ENCODE data around the gene CCDC24.

Gene CCDC24

DNA sequence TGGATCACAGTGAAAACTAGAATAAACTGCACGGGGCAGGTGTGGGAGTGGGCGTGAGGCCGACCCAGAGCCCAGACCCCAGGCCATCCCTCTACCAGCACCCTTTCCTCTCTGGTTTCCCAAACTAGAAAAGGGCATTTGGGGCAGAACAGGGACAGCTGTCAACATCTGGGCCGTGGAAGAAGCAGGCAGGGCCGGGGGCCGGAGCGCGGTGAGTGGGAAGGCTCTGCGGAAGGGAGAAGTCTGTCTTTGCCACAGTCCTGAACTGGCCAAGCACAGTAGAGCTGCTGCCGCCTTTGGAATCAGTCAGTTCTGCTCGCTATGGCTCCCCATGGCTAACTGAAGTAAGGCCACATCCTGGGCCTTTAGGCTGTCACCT lies 6.6 kb downstream of the CCDC24 start:
- TF ChIP-seq, protein P1, sequence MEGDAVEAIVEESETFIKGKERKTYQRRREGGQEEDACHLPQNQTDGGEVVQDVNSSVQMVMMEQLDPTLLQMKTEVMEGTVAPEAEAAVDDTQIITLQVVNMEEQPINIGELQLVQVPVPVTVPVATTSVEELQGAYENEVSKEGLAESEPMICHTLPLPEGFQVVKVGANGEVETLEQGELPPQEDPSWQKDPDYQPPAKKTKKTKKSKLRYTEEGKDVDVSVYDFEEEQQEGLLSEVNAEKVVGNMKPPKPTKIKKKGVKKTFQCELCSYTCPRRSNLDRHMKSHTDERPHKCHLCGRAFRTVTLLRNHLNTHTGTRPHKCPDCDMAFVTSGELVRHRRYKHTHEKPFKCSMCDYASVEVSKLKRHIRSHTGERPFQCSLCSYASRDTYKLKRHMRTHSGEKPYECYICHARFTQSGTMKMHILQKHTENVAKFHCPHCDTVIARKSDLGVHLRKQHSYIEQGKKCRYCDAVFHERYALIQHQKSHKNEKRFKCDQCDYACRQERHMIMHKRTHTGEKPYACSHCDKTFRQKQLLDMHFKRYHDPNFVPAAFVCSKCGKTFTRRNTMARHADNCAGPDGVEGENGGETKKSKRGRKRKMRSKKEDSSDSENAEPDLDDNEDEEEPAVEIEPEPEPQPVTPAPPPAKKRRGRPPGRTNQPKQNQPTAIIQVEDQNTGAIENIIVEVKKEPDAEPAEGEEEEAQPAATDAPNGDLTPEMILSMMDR (conservative IDR thresholded peaks at IDR 0.05; ENCODE audit: low read depth, low read length), result no peak
- no peak for DNase-seq (ENCODE audit: low read depth)
- no peak overlapping the region for H3K4me3 ChIP-seq (ENCODE audit: low read length)

DNA sequence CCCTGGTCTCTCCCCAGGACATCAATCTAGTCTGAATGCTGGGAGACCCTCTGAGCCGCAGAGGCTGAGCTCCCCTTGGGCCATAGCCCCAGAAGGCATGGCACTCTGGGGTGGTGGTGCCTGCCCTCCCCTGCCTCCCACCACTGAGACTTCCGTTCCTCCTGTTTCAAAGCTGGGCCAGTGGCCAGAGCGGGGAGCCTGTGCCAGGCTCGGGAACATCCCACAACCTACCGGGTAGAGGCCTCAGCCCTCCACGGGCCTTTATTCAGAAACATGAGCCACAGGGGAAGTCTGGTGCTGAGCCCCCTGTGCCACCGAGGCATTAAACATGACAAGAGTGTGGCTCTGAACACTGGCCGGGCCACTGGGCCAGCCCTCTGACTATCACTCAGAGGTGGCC lies 8.1 kb downstream of the CCDC24 start:
- TF ChIP-seq, protein P1 (conservative IDR thresholded peaks at IDR 0.05; ENCODE audit: low read depth, low read length), result no peak
- H3K4me3 ChIP-seq (ENCODE audit: low read length), result no peak overlapping the region
- DNase-seq (ENCODE audit: low read depth), result no peak

DNA sequence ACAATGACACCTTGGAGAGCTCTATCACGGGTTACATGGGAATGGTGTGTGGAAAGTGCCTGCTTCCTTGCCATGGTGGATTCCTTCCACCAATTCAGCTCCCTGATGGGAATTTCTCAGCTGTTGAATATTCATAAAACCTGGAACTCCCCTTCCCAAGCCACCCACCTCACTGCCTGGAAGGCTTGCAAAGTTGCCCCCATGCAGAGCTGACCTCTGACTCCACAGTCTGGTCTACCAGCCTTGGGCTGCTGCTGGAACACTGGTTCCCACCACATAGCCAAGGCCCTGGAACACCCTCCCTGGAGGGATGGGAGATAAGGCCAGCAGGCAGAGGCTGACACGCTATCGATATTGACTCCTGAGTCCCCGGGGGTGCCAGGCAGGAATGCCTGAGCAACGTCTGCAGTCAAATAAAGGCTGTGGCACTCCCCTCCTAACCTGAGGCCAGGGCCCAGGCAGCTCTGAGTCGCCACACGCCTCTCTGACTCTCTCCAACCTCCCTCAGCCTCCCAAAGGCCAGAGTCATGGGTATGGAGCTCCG lies 8.8 kb downstream of the CCDC24 start:
- no peak overlapping the region for H3K4me3 ChIP-seq (ENCODE audit: low read length)
- TF ChIP-seq, protein P1 (conservative IDR thresholded peaks at IDR 0.05; ENCODE audit: low read depth, low read length), result no peak
- no peak for DNase-seq (ENCODE audit: low read depth)

DNA sequence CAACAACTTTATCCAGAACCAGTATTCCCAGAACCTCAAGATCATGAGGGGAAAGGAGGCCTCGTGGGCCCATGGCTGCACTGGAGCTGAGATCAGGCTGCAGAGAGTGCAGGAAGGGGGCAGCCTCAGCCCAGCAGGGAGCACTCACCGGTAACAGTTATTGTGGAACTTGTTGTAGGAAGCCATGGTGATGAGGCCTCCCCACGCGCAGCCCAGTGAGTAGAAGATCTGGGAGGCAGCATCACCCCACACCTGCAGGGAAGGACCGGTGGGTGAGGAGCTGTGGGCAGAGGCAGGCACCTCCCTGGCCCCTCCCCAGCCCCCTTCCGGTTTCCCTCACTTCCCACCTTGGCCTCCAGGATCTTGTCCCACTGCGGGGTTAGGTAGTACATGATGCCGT lies 10.8 kb downstream of the CCDC24 start:
- H3K4me3 ChIP-seq (ENCODE audit: low read length), result no peak overlapping the region
- TF ChIP-seq, protein P1 (conservative IDR thresholded peaks at IDR 0.05; ENCODE audit: low read depth, low read length), result no peak
- DNase-seq (ENCODE audit: low read depth), result no peak

DNA sequence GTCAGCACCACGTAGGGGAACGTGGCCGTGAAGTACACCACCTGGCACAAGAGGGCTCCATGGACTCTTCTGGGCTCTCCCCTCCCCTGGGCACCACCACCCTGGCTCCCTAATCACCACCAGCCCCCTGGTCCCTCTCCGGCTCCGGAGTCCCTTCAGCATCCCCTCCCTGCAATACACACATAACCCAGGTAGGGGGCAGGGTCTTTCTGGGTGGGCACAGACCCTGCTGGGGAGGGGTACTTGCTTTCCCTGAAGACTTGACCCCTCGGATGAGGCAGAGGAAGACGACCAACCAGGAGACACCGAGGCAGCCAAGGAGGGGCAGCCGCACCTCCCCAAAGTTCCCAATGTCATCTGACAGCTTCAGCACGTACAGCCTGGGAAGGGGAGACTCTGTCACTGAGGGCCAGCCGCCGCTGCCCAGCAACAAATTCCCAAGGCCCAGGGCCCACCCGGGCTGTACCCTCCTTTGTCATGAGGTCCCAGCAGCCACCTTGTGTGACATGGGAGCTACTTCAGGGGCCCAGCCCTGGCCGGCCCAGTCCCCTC lies 11.3 kb downstream of the CCDC24 start:
- TF ChIP-seq, protein P1 (conservative IDR thresholded peaks at IDR 0.05; ENCODE audit: low read depth, low read length), result peak; percentile 44
- no peak overlapping the region for H3K4me3 ChIP-seq (ENCODE audit: low read length)
- DNase-seq (ENCODE audit: low read depth), result no peak

GRCh38 chr1:44008259-44008658 lies 16.9 kb downstream of the CCDC24 start:
- no peak for DNase-seq (ENCODE audit: low read depth)
- TF ChIP-seq, protein P1 (conservative IDR thresholded peaks at IDR 0.05; ENCODE audit: low read depth, low read length), result no peak
- no peak overlapping the region for H3K4me3 ChIP-seq (ENCODE audit: low read length)

DNA sequence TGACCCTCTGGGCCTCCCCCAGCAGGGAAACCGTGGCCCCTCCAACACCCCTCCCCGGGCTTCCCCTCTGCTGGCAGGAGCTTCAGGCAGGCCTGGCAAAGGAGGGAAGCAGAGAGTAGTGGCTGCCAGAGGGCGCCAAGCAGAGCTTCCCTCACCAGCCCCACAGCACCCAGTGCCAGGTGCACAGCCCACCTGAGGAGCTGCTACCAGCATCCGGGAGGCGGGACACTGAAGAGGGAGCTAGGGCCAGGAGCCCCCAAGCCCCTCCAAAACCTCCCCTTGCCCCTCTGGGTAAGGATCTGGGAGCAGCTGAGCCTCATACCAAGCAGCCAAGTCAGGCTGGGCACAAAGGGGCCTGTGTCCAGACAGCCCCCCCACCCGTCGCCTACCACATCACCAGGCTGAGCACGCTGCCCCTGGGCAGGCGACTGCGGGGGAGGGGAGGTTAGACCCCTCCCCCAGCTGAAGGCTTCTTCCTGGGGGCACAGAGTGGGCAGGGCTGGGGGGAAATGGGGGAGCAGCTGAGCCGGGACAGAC lies 19.6 kb downstream of the CCDC24 start:
- no peak for DNase-seq (ENCODE audit: low read depth)
- TF ChIP-seq, protein P1 (conservative IDR thresholded peaks at IDR 0.05; ENCODE audit: low read depth, low read length), result no peak
- no peak overlapping the region for H3K4me3 ChIP-seq (ENCODE audit: low read length)

Measured in retinal pigment epithelial cell (primary cell).